22Rv1 (cell line): Measurements from ENCODE around the gene SEZ6L.

Experiments
- CTCF ChIP-seq: fragments of 450-650 bp; IDR thresholded peaks from 2 replicates; pipeline ENCODE4 v1.5.1; 2017; ENCODE audit warnings: mild to moderate bottlenecking
- ZFX ChIP-seq: fragments of 450-650 bp; IDR thresholded peaks from 2 replicates; pipeline ENCODE4 v1.6.1; 2017; ENCODE audit warnings: antibody characterized with exemption, borderline replicate concordance

DNA sequence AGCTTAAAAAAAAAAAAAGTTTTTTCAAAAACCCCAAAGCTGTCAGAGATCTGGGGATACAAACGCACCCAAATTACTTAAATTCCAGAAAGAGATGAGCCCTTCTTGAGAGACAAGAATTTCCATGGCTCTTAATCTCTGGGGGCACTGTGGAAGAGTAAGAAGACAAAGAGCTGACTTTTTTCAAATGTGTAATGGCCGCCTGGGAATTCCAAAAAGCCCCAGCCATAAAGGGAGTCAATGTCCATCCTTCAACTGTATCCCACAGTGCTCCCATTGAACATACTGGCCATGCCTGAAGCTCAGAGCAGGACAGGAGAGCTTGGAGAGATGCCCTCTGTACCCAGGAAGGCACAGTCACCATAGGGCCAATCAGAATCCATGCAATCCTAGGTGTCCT is 222.4 kb downstream of the SEZ6L start:
- no peak for TF ChIP-seq CTCF
- TF ChIP-seq ZFX: no peak
